ENCODE results near the gene OR10H5.
"Not testable (repeated sequence)": the region's sequence is repeated elsewhere in the genome, so short reads cannot be mapped to it uniquely, and the experiment has no call there.

OR10H5 gene

DNA sequence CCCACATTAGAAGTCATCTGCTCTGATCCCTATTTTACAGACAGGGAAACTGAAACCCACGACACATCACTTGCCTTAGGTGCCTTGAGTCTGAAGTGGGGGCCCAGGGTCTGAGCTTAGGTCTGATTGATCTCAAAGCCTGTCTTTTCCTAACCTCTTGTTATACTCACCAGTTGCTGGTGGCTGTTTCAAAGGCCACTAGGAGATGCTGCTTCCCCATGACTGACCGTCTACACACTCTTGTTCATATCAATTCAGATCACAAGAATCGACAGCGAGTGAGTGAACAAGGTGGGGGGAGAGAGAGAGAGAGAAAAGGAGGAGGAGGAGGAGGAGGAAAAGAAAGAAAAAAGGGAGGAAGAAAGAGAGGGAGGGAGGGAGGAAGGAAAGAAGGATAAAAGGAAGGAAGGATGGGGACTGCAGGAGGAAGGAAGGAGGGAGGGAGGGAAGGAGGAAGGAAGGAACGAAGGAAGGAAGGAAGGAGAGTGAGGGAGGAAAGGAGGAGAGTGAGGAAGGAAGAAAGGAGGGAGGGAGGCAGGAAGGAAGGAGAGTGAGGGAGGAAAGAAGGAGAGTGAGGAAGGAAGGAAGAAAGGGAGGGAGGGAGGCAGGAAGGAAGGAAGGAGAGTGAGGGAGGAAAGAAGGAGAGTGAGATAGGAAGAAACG is 24.7 kb downstream of the OR10H5 start:
- no peak for DNase-seq

DNA sequence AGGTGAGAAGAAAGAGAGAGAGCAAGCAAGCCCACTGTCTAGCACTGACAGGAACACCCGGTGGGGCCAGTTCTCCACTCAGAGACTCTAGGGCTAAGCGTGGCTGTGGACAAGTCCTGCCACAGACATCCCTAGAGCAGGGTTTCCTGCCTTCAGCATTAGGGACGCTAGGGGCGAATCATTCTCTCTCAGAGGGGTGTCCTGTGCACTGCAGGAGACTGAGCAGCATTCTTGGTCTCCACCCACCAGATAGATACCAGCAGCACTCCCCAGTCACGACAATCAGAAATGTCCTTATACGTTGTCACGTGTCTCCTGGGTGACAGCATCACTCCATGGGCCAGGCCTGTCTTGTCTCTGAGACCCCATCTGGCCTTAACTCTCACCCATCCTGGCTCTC is 26.5 kb downstream of the OR10H5 start:
- DNase-seq, result no peak

DNA sequence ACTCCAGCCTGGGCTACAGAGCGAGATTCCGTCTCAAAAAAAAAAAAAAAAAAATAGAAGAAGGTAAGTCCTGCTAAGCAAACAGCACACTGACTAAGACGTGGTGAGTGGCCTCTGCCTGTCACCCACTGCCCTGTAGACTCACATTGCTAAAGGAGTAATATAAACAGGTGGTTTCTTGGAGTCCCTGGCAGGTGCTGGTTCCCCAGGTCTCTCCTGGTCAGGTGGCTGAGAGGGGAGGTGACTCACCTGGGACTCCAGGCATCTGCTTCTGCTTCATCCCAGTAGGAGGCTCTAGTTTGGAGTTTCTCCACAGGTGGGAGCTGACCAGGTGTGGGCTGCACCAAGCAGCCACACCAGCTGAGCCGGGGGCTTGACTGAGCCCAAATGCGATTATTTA is 27.8 kb downstream of the OR10H5 start, which contains the start of gene OR10H1:
Gene OR10H1 (minus strand): TSS at position 359 of the 400 bp plus-strand sequence. CDS start 7,627 bp downstream, outside the sequence.
- no peak for DNase-seq

DNA sequence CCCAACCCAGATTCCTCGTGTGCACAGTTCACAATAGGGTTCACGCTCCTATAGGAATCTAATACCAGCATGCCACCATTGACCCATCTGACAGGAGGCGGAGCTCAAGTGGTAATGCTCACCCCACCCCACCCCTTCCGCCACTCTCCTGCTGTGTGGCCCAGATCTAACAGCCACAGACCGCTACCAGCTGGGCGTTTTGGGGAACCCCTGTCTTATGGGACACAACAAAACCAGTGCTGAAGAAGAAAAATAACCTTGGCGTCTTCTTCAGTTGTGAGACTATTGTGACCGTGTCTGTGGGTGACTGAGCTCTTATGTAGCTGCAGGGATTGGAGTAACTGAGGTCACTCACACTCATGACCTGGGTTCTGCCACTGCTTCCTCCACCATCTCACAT is 33.2 kb downstream of the OR10H5 start:
- no peak for DNase-seq

DNA sequence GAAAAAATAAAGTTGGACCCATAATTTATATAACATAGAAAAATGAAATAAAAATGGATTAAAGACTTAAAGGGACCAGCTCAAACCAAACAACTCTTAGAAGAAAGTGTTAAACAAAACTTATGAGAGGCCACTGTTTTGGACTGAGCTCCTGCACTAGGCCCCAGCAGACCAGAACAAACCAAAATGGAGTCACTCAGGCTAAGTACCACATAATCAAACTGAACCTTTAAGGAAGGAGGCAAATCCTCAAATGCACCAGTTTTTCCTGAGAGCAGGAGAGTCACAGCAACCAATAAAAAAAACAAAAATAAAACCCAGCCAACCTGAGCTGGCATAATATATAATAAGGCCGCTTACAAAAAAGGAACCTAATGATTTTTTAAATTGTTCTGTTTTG is 38.3 kb downstream of the OR10H5 start:
- no peak for DNase-seq

DNA sequence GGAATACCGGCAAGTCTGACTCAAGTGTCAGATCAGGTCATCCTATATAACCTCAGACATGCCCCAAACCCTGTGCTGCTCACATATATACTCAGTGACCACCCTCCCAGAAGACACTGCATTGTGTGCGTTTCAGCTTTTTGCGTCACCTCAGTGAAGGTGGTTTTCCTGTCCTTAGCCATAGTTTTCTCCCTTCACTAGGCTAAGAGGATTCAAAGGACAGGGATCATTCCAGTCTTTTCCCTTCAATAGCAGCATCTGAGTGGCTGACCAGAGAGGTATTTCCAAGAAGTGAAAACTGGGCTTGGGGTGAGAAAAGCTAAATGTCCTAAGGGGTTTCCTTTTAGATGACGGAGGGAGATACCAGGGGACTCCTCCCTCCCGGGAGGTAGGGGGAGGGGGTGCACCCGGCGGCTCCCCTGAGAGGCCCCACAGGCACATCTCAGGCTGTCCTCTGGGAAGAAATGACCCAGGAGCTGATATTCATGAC is 40.7 kb downstream of the OR10H5 start:
- DNase-seq, result no peak

DNA sequence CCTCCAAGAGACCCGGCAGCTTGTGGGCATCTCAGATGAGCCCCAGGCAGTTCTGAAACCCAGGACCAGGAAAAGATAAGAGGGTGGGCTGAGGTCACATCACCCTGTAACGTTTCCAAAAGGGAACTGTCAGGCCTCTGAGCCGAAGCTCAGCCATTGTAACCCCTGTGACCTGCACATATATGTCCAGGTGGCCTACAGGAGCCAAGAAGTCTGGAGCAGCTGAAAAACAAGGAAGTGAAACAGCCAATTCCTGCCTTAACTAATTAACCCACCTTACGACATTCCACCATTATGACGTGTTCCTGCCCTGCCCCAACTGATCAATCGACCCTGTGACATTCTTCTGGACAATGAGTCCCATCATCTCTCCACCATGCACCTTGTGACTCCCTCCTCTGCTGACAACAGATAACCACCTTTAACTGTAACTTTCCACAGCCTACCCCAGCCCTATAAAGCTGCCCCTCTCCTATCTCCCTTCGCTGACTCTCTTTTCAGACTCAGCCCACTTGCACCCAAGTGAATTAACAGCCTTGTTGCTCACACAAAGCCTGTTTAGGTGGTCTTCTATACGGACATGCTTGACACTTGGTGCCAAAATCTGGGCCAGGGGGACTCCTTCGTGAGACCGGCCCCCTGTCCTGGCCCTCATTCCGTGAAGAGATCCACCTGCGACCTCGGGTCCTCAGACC is 41.3 kb downstream of the OR10H5 start:
- not testable (repeated sequence) for DNase-seq

DNA sequence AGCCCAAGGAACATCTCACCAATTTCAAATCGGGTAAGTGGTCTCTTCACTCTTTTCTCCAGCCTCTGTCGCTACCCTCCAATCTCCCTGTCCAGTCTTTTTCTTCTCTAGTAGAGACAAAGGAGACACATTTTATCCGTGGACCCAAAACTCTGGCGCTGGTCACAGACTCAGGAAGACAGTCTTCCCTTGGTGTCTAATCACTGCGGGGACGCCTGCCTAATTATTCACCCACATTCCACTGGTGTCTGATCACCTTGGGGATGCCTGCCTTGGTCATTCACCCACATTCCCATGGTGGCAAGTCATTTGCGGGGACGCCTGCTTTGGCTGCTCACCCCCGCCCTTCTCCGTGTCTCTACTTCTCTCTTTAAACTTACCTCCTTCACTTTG is 41.8 kb downstream of the OR10H5 start:
- no peak for DNase-seq

DNA sequence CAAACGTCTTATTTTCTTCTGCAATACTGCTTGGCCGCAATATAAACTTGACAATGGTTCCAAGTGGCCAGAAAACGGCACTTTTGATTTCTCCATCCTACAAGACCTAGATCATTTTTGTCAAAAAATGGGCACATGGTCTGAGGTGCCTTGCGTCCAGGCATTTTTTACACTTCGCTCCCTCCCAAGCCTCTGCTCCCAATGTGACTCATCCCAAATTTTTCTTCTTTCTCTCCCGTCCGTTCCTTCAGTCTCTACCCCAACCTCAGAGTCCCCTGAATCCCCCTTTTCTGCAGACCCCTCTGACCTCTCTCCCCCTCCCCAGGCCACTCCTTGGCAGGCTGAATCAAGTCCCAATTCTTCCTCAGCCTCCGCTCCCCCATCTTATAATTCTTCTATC is 42.3 kb downstream of the OR10H5 start:
- DNase-seq, result no peak

DNA sequence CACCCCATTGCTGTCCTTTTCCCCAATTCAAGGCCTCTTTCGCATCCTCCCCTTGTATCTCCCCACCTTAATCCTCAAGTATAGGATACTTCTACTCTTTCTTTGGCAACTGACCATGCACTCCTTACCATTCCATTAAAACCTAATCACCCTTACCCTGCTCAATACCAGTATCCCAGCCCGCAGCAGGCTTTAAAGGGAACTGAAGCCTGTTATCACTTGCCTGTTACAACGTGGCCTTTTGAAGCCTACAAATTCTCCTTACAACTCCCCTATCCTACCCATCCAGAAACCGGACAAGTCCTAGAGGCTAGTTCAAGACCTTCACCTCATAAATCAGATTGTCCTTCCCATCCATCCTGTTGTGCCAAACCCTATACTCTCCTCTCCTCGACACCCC is 44.2 kb downstream of the OR10H5 start:
- no peak for DNase-seq

DNA sequence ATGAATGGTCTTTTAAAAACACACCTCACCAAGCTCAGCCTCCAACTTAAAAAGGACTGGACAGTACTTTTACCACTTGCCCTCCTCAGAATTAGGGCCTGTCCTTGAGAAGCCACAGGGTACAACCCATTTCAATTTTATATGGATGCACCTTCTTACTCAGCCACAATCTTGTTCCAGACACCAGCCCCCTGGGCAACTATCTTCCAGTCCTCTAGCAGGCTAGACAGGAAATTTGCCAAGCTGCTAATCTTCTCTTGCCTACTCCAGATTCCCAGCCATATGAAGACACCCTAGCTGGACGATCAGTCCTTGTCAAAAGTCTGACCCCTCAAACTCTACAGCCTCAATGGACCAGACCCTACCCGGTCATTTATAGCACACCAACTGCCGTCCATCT is 46.8 kb downstream of the OR10H5 start:
- not testable (repeated sequence) for DNase-seq

DNA sequence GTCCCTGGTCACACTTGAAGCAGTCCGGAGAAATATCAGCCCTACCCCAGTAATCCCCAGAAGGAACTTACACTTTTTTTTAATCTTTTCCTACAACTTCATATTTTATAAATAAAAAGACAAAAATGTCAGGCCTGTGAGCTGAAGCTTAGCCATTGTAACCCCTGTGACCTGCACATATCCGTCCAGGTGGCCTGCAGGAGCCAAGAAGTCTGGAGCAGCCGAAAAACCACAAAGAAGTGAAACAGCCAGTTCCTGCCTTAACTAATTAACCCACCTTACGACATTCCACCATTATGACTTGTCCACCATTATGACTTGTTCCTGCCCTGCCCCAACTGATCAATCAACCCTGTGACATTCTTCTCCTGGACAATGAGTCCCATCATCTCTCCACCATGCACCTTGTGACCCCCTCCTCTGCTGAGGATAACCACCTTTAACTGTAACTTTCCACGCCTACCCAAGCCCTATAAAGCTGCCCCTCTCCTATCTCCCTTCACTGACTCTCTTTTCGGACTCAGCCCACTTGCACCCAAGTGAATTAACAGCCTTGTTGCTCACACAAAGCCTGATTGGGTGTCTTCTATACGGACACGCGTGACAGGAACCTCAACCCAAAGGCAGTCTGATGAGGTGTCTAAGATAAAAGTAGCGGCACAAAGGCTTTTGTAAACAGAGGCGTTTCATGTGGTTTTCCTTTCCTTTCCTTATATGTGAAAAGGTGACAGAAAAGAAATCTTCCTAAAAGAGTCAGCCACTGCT is 48.3 kb downstream of the OR10H5 start:
- not testable (repeated sequence) for DNase-seq

DNA sequence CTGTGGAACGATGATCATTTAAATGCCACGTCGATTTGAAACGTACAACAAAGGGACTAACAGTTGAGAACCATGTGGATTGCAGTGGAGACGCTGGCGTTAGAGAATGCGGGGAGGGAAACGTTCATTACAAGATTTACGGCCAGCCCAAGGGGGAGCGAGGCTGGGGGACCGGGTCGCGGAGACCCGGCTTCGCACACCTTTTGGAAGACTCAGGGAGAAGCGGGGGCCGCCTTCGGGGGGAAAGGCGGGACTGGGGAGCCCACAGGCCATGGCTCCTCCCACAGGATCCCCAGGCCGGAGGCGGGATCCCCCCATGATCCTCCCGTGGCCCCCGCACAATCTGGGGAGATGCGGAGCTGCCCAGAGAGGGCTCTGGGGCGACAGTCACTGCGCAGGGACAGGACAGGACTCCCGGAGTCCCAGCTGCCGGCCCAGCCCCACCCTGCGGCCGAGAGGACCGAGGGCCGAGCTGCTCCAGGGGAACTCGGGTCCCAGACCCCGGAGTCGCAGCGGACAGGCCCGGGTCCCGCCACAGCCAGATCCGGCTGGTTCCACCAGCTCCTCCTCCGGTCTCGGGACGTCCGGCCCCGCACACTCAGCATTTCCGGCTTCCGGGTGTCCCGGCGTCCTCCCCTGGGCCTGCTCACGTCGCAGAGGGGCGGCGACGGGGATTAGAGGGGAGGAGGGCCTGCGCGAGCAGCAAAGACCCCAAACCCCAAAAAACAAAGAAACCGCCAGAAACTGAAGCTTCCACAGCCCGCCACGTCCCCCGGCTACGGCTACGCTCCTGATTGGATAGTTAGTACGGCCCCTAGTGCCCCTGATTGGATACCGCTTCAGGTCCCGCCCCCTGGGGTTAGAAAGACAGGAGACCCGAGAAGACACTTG is 49.1 kb downstream of the OR10H5 start:
- DNase-seq, result peak; percentile 84

DNA sequence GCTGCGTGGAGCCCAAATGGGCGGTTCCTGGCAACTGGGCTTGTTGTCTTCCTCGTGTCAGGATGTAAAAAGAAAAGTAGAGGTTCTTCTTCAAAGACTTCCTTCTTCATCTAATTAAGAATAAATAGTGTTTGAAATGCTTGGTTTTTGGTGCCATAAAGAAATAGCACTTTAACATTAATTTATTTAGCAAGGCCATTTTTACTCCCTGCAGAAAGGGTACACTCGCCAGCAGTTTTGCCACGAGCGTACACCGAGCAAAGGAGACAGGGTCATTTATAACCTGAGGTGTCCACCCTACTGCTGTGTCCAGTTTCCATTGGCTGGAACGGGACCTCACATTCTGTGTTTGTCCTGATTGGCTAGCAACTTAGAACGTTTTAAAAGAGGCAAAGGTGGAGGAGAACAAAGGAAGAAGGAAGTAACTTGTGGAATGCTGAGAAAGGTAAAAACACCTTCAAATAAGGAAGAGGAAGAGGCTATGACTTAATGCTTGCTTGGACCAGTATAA is 49.8 kb downstream of the OR10H5 start:
- DNase-seq, result no peak

DNA sequence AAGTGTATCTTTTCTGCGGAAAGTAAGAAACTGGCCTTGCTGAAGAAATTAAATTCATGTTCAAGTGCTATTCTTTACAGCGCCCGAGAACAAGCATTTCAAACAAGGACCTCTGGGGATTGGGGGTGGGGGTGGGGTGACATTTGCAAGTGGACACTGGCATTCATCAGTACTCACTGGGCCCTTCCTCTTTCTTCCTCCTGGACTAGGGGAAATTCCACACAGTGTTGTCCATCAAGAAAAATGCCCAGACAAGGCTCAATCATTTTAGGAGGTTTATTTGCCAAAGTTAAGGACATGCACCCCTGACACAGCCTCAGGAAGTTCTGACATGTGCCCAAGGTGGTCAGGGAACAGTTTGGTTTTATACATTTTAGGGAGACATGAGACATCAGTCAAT is 50.9 kb downstream of the OR10H5 start:
- DNase-seq, result no peak

DNA sequence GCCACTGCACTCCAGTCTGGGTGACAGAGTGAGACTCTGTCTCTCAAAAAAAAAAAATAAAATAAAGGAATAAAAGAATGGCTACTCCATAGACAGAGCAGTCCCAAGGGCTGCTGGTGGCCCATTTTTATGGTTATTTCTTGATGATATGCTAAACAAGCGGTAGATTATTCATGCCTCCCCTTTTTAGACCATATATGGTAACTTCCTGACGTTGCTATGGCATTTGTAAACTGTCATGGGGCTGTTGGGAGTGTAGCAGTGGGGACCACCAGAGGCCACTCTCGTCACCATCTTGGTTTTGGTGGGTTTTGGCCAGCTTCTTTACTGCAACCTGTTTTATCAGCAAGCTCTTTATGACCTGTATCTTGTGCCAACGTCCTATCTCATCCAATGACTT is 52.4 kb downstream of the OR10H5 start:
- not testable (repeated sequence) for DNase-seq

DNA sequence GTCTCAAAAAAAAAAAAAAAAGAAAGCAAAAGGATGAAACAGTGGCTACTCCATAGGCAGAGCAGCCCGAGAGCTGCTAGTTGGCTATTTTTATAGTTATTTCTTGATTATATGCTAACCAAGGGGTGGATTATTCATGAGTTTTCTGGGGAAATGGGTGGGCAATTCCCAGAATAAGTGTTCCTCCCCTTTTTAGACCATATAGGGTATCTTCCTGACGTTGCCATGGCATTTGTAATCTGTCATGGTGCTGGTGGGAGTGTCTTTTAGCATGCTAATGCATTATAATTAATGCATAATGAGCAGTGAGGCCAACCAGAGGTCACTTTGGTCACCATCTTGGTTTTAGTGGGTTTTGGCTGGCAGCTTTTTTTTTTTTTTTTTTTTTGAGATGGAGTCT is 53.4 kb downstream of the OR10H5 start:
- no peak for DNase-seq

DNA sequence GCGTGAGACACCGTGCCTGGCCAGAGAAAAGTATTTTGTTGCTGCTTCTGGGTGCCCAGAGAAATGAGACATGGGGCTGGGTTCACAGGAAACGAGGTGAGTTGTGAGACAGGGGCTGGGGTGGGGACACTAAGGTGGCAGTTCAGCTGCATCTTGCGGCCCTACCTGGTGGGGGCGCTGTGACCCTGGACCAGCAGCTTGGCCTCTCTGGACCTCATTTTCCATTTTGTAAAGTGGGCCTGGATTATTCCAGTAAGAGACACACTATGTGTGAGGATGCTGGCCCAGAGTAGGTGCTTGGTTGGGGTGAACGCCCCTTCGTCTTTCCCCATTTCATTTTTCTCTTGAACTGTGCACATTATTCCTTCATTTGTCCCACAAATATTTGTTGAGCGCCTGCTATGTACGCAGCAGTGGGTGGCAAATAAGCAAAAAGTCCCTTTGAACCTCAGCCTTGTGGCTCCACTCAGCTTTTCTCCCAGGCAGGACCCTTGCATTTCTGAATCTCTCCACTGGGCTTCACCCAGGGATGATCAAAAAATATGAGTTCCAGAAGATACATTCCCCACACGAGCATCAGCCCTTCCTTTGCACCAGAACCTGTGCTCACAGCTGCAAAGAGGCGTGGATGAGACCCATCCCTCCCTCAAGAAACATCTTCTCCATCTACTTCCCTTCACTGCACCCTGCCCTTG is 54.6 kb downstream of the OR10H5 start:
- DNase-seq, result no peak

DNA sequence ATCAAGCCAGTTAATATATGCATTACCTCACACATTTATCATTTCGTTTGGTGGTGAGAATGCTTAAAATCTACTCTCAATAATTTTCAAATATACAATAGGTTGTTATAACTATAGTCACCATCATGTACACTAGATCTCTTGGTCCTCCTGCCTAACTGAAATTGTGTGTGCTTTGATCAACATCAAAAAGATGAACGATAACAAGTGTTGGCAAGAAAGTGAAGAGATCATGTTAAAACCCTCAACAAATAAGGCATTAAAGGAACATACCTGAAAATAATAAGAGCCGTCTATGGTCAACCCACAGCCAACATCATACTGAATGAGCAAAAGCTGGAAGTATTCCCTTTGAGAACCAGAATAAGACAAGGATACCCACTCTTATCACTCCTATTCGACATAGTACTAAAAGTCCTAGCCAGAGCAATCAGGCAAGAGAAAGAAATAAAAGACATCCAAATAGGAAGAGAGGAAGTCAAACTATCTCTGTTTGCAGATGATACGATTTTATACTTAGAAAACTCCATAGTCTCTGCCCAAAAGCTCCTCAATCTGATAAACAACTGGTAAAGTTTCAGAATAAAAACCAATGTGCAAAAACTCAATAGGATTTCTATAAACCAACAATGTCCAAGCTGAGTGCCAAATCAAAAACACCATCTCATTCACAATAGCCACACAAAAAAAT is 55.9 kb downstream of the OR10H5 start:
- no peak for DNase-seq

DNA sequence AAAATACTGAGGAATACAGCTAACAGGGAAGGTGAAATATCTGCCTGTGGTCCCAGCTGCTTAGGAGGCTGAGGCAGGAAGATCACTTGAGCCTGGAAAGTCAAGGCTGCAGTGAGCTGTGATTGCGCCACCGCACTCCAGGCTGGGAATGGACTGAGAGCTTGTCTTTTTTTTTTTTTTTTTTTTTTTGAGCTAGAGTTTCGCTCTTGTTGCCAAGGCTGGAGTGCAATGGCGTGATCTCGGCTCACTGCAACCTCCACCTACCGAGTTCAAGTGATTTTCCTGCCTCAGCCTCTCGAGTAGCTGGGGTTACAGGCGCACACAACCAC is 56.4 kb downstream of the OR10H5 start:
- DNase-seq, result not testable (repeated sequence)

DNA sequence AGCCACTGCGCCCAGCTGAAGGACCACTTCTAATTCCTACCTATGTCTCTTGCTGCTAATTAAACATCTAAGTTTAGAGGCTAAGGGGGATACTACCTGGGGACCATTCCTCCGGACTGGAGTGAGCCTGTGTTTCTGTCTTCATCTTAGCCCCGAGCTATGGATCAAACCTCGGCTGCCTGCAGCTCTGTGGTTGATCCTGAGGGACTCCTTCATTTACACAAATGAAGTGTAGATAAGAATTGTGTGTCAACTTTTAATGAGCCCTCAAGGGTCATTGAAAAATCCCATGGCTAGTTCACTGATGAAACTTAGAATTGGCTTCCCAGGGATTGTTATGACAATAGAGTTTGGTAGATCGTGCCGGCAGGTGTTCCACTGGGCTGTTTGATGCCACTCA is 59.5 kb downstream of the OR10H5 start:
- no peak for DNase-seq

All from NCI-H748 treated with DMSO at 0.1 percent for 48 hours (cell line).